HG03135 (cell line): ENCODE measurements around the gene INPP5D.
A peak's percentile ranks its signal among the peaks of the same experiment; 100 is the strongest.
"Not testable (repeated sequence)": the region's sequence is repeated elsewhere in the genome, so short reads cannot be mapped to it uniquely, and the experiment has no call there.

Experiments used
- ATAC-seq: cut with Tn5 transposase; IDR thresholded peaks from one replicate; pipeline ENCODE4 v1.9.1; 2021; ENCODE audit warnings: mild to moderate bottlenecking, moderate library complexity; ENCODE audit not compliant: unreplicated experiment

Gene INPP5D

GRCh38 chr2:233059797-233060500, at the start of gene INPP5D:
Gene INPP5D, plus strand, starts transcription at chr2:233060342. Its CDS starts 137 bp downstream, at chr2:233060479.
- ATAC-seq, result peak; percentile 54

GRCh38 chr2:233010569-233011267, 49.4 kb upstream of the INPP5D start:
- no peak for ATAC-seq

GRCh38 chr2:233011268-233011650, 48.9 kb upstream of the INPP5D start:
- no peak for ATAC-seq

- no peak for ATAC-seq
These were observed 48.4 kb upstream of the INPP5D start for GRCh38 chr2:233011702-233012131.

- ATAC-seq, result no peak
These were observed 47.7 kb upstream of the INPP5D start for GRCh38 chr2:233012301-233012971.

GRCh38 chr2:233013027-233013461, 47.1 kb upstream of the INPP5D start, which contains the start of gene NGEF:
Gene NGEF, minus strand, starts transcription at chr2:233013256. Its CDS starts 38,366 bp downstream, at chr2:232974890.
- no peak for ATAC-seq

GRCh38 chr2:233013650-233014049, 46.5 kb upstream of the INPP5D start:
- no peak for ATAC-seq

GRCh38 chr2:233015019-233015645, 45.0 kb upstream of the INPP5D start:
- no peak for ATAC-seq

- ATAC-seq, result no peak
These were observed 42.2 kb upstream of the INPP5D start for GRCh38 chr2:233017947-233018346.

- ATAC-seq, result not testable (repeated sequence)
These were observed 40.5 kb upstream of the INPP5D start for GRCh38 chr2:233019610-233020009.

GRCh38 chr2:233020454-233020853, 39.7 kb upstream of the INPP5D start:
- no peak for ATAC-seq

- ATAC-seq, result no peak
These were observed 38.4 kb upstream of the INPP5D start for GRCh38 chr2:233021771-233022170.

- no peak for ATAC-seq
These were observed 37.6 kb upstream of the INPP5D start for GRCh38 chr2:233022561-233022960.

GRCh38 chr2:233023007-233023760, 37.0 kb upstream of the INPP5D start:
- no peak for ATAC-seq

GRCh38 chr2:233023761-233024410, 36.3 kb upstream of the INPP5D start:
- ATAC-seq, result no peak

- ATAC-seq, result no peak
These were observed 34.4 kb upstream of the INPP5D start for GRCh38 chr2:233025706-233026105.

GRCh38 chr2:233026198-233026813, 33.8 kb upstream of the INPP5D start:
- no peak for ATAC-seq

GRCh38 chr2:233029321-233029720, 30.8 kb upstream of the INPP5D start:
- ATAC-seq, result no peak
